Stimulated activated CD4-positive, alpha-beta T cell treated with anti-CD3 and anti-CD28 coated beads, Interleukin-12 subunit alpha, Interleukin-12 subunit beta, amount 100 ng/mL, for 48 hours (primary cell): ENCODE results near the gene MOK.
"Not testable (repeated sequence)": the region's sequence is repeated elsewhere in the genome, so short reads cannot be mapped to it uniquely, and the experiment has no call there.

ENCODE experiments used
- DNase-seq, 3 donors: peaks; one replicate each; pipeline ENCODE4 v3.0.0-alpha.2; 2020; ENCODE audit warnings: low read depth in 2 of 3, low spot score in 1 of 3

The MOK gene

GRCh38 chr14:102321456-102322422 lies 16.8 kb upstream of the MOK start:
- no peak for DNase-seq

GRCh38 chr14:102320671-102321455 lies 15.9 kb upstream of the MOK start:
- no peak for DNase-seq

GRCh38 chr14:102320033-102320660 lies 15.2 kb upstream of the MOK start:
- DNase-seq, result no peak

GRCh38 chr14:102319351-102320032 lies 14.5 kb upstream of the MOK start, which contains the start of gene ZNF839:
ZNF839 (plus strand) TSS chr14:102319746; CDS start chr14:102319766, 20 bp downstream.
- peak; percentile 90 to 93 (median 91) for DNase-seq

- no peak for DNase-seq
Measured at GRCh38 chr14:102318781-102319276, 13.9 kb upstream of the MOK start.

GRCh38 chr14:102317564-102318248 lies 12.7 kb upstream of the MOK start:
- no peak for DNase-seq

- DNase-seq, result peak; percentile 91 to 99 (median 93)
Measured at GRCh38 chr14:102316743-102317563, 12.0 kb upstream of the MOK start.

GRCh38 chr14:102316338-102316742 lies 11.4 kb upstream of the MOK start:
- no peak for DNase-seq

GRCh38 chr14:102315121-102315520 lies 10.2 kb upstream of the MOK start:
- DNase-seq, result no peak

GRCh38 chr14:102314242-102315011 lies 9.5 kb upstream of the MOK start:
- DNase-seq, result peak; percentile 70 to 76 (median 73)

GRCh38 chr14:102303664-102304063 lies 1.3 kb downstream of the MOK start:
- no peak for DNase-seq

GRCh38 chr14:102298303-102299070 lies 6.5 kb downstream of the MOK start:
- DNase-seq, result not testable (repeated sequence)

GRCh38 chr14:102297436-102298170 lies 7.4 kb downstream of the MOK start:
- DNase-seq, result no peak

- DNase-seq, result no peak
Measured at GRCh38 chr14:102295270-102295669, 9.7 kb downstream of the MOK start.

GRCh38 chr14:102293781-102294180 lies 11.2 kb downstream of the MOK start:
- DNase-seq, result no peak

- no peak for DNase-seq
Measured at GRCh38 chr14:102292441-102292840, 12.5 kb downstream of the MOK start.

- DNase-seq, result no peak
Measured at GRCh38 chr14:102288139-102288538, 16.8 kb downstream of the MOK start.
